GM23248 (cell line): ENCODE measurements around the gene TP53AIP1. TPM values are rescaled to one million over a fixed set of nuclear protein-coding genes. Genes with fewer than 3 reads are reported as not detected.

Experiments
- DNase-seq: peaks from one replicate; pipeline ENCODE4 v3.0.0-alpha.2; 2015
- H2AFZ ChIP-seq: fragments of 200-600 bp; sonication (generic); 2 replicates; pipeline ENCODE4 v1.6.1; 2016; ENCODE audit warnings: antibody characterized with exemption
- H3F3A ChIP-seq: fragments of 200-600 bp; sonication (generic); 2 replicates; pipeline ENCODE4 v1.6.1; 2016; ENCODE audit warnings: mild to moderate bottlenecking, antibody characterized with exemption, mixed run types; ENCODE audit not compliant: insufficient read depth
- H3K27ac ChIP-seq: fragments of 200-600 bp; sonication (generic); 2 replicates; pipeline ENCODE4 v1.5.1; 2016; ENCODE audit warnings: mild to moderate bottlenecking
- H3K27me3 ChIP-seq: fragments of 200-600 bp; sonication (generic); replicated peaks from 2 replicates; pipeline ENCODE4 v1.6.1; 2016; ENCODE audit warnings: mild to moderate bottlenecking; ENCODE audit not compliant: insufficient read depth
- H3K36me3 ChIP-seq: fragments of 200-600 bp; sonication (generic); 2 replicates; pipeline ENCODE4 v1.6.1; 2016; ENCODE audit warnings: low read depth, mild to moderate bottlenecking
- H3K4me1 ChIP-seq: fragments of 200-600 bp; sonication (generic); 2 replicates; pipeline ENCODE4 v1.6.1; 2016; ENCODE audit warnings: mild to moderate bottlenecking; ENCODE audit not compliant: insufficient read depth
- H3K4me2 ChIP-seq: fragments of 200-600 bp; sonication (generic); one replicate; pipeline ENCODE4 v1.6.1; 2016; ENCODE audit warnings: mild to moderate bottlenecking; ENCODE audit not compliant: unreplicated experiment
- H3K4me3 ChIP-seq: fragments of 200-600 bp; sonication (generic); 2 replicates; pipeline ENCODE4 v1.5.1; 2016; ENCODE audit warnings: mild to moderate bottlenecking
- H3K79me2 ChIP-seq: fragments of 200-600 bp; sonication (generic); 2 replicates; pipeline ENCODE4 v1.6.1; 2016; ENCODE audit warnings: mild to moderate bottlenecking; ENCODE audit not compliant: insufficient read depth
- H3K9ac ChIP-seq: fragments of 200-600 bp; sonication (generic); 2 replicates; pipeline ENCODE4 v1.6.1; 2016; ENCODE audit warnings: mild to moderate bottlenecking
- H3K9me2 ChIP-seq: fragments of 200-600 bp; sonication (generic); 2 replicates; pipeline ENCODE4 v1.6.1; 2016; ENCODE audit warnings: mixed run types, mild to moderate bottlenecking, moderate library complexity; ENCODE audit not compliant: insufficient read depth
- H3K9me3 ChIP-seq: fragments of 200-600 bp; sonication (generic); one replicate; pipeline ENCODE4 v1.6.1; 2017; ENCODE audit warnings: low read depth
- H4K20me1 ChIP-seq: fragments of 200-600 bp; sonication (generic); 2 replicates; pipeline ENCODE4 v1.6.0; 2016; ENCODE audit not compliant: insufficient read depth
- EZH2 ChIP-seq: fragments of 200-600 bp; sonication (generic); IDR thresholded peaks from 2 replicates; pipeline ENCODE4 v1.6.1; 2018; ENCODE audit warnings: antibody characterized with exemption, mild to moderate bottlenecking; ENCODE audit not compliant: insufficient read depth, poor library complexity, severe bottlenecking
- EZH2phosphoT487 ChIP-seq: fragments of 200-600 bp; sonication (generic); IDR thresholded peaks from 2 replicates; pipeline ENCODE4 v1.6.1; 2018; ENCODE audit warnings: antibody characterized with exemption, moderate library complexity, mild to moderate bottlenecking, low read depth; ENCODE audit not compliant: insufficient read depth
- WGBS, 2 experiments: methylation state at CpG; one replicate each; pipeline ENCODE4 v1.1.6; 2015 to 2017; ENCODE audit warnings: low lambda C conversion rate in 2 of 2, low coverage in 1 of 2; ENCODE audit errors: missing lambda C conversion rate in 2 of 2; 5-methylcytosine and 5-hydroxymethylcytosine counted together
- in situ Hi-C: fragments of 300-500 bp; cut with MboI; formaldehyde crosslinking; loops from 2 replicates; pipeline ENCODE4 v1.15.0; 2020
- polyA plus RNA-seq: library from polyadenylated mRNA; unstranded; fragments of >200 nt; fragmentation: Nextera tagmentation; extraction: Ambion mirVana; gene quantifications from 2 replicates; pipeline ENCODE4 v1.2.1, GENCODE V29; 2016
- total RNA-seq: library from RNA; depleted of rRNA; stranded (reverse); fragments of >200 nt; shearing (Covaris generic); gene quantifications from 2 replicates; pipeline ENCODE4 v1.2.3, GENCODE V29; 2014

Gene TP53AIP1
- total and polyA plus RNA-seq, 2 experiments from 2014 or later, result not detected

DNA sequence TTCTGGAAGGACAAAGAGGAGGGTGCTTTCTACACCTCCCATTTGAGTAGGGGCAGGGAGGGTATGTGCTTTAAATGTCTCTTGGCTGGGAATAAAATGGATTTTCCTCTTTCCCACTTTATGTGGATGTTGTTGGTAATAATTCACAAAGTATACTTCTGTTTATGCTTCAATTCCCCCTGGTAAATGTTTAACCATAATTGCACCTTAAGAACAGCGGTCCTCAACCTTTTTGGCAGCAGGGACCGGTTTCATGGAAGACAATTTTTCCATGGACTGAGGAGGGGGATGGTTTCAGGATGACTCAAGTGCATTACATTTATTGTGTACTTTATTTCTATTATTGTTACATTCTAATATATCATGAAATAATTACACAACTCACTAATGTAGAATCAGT, 4.0 kb upstream of the TP53AIP1 start:
- no peaks in the 10 kb centered on the region for H3K9me3 ChIP-seq
- no peak overlapping the region for H3K4me2 ChIP-seq
- peaks cover 7% of the 10 kb centered on the region; the same call in 1 of the 2 replicates for H3K27me3 ChIP-seq
- 82 to 83% methylated on average over 2 of the region's 2 CpGs for WGBS, 2 experiments
- no peaks in the 10 kb centered on the region for H4K20me1 ChIP-seq
- in situ Hi-C loops, result no loop called here
- no peak overlapping the region for H2AFZ ChIP-seq
- no peaks in the 10 kb centered on the region for H3K4me1 ChIP-seq
- no peak overlapping the region for H3K9ac ChIP-seq
- no peaks in the 10 kb centered on the region for H3K9me2 ChIP-seq
- H3K4me3 ChIP-seq, result no peak overlapping the region
- no peak overlapping the region for H3K27ac ChIP-seq
- peaks cover 3% of the 10 kb centered on the region; the same call in 1 of the 2 replicates for H3F3A ChIP-seq
- H3K36me3 ChIP-seq, result no peaks in the 10 kb centered on the region
- no peak for DNase-seq
- no peaks in the 10 kb centered on the region for H3K79me2 ChIP-seq
- TF ChIP-seq EZH2 (no peak), EZH2phosphoT487 (no peak)

DNA sequence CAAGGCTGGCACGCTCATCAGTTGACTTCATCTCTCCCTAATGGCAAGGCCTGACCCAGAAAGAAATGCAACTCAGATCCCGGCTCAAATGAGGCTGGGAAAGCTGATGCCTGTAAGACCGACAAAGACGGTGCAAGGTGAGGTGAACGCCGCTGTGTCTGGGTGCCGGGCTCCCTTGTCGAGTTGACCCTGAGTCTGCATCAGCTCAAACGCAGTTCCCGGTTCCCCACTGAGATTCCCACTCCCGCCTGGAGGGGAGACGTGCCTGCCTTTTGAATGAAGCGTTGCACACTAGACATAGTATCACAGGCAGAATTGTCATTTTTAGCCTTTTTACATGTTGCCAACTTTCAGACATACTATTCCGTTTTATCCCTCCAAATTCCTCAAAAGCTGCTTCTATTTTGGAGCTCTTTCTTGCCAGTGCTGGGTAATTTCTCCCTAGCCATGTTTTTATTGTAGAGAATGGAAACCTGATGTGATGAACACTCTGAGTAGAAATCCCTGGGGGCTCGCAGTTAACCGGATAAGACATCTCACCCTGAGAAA, 831 bp upstream of the TP53AIP1 start:
- Histone ChIP-seq H3K4me2 (no peak overlapping the region), H2AFZ (no peak overlapping the region), H3F3A (no peaks in the 10 kb centered on the region), H3K27me3 (peaks cover 29% of the 10 kb centered on the region), H3K27ac (no peak overlapping the region), H3K79me2 (no peaks in the 10 kb centered on the region), H3K36me3 (no peaks in the 10 kb centered on the region), H3K4me1 (no peaks in the 10 kb centered on the region), H3K4me3 (no peak overlapping the region), H3K9me2 (no peaks in the 10 kb centered on the region), H4K20me1 (no peaks in the 10 kb centered on the region), H3K9ac (no peak overlapping the region), H3K9me3 (no peaks in the 10 kb centered on the region)
- DNase-seq, result no peak
- in situ Hi-C loops, result no loop called here
- 21 to 22% methylated on average over 16 of the region's 16 CpGs for WGBS, 2 experiments
- TF ChIP-seq EZH2phosphoT487, result no peak
- TF ChIP-seq EZH2, result no peak

DNA sequence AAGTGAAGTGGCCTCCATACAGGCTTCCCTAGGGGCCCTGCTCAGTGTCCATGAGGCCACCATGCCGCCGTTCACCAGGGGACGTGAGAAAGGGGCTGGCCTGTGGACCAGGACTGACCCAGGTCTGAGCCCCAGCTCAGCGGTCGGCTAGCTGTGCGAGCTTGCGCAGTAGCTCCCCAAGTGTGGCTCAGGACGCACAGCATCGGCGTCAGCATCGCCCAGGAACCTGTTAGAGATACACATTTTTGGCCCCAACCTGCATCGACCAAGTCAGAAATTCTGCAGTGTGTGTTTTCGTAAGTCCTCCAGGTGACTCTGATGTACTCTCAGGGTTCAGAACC, 429 bp downstream of the TP53AIP1 start:
- Histone ChIP-seq H4K20me1 (no peaks in the 10 kb centered on the region), H3K9ac (no peak overlapping the region), H3K9me3 (no peaks in the 10 kb centered on the region), H3K27me3 (peaks cover 29% of the 10 kb centered on the region), H3K36me3 (no peaks in the 10 kb centered on the region), H3K4me2 (no peak overlapping the region), H3F3A (no peaks in the 10 kb centered on the region), H3K4me1 (no peaks in the 10 kb centered on the region), H3K9me2 (no peaks in the 10 kb centered on the region), H3K27ac (no peak overlapping the region), H3K4me3 (no peak overlapping the region), H2AFZ (no peak overlapping the region), H3K79me2 (no peaks in the 10 kb centered on the region)
- in situ Hi-C loops, result no loop called here
- DNase-seq, result no peak
- no peak for TF ChIP-seq EZH2phosphoT487
- TF ChIP-seq EZH2, result no peak
- WGBS, 2 experiments, result 88 to 90% methylated on average over 10 to 13 of the region's 13 CpGs

DNA sequence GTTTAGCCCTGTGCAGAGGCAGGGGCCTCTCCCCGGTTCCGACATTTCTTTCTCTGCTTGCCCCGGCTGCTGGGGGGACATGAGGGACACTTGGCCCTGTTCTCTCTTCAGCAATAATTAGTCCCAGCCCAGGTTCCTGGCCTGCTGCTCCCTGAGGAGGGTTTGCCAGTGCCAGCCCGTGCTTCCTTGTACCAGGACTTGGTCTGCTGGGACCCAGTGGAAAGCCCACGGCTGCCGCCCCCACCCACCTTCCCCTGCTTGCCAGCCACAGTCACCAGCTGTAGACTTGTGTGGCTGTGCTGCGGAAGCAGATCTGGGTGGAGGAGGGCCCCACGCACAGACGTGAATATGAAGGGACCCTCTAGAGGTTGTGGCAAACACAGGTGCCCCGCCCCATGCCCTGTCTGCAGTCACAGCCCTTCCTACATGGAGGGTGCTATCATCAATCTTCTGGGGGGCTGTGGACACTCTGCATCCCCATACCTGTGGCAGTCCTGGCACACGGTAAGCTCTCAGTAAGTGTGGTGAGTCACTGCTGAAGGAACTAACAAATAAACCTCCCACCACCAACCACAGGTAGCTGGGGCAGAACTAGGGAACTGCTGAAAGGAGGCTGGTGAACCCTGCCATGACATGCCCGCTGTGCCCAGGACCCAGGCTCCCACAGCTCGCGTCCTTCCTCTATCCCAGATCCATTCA, 949 bp downstream of the TP53AIP1 start:
- Histone ChIP-seq H3K36me3 (no peaks in the 10 kb centered on the region), H3K4me2 (no peak overlapping the region), H3K9me3 (no peaks in the 10 kb centered on the region), H3F3A (no peaks in the 10 kb centered on the region), H3K79me2 (no peaks in the 10 kb centered on the region), H3K27me3 (peaks cover 29% of the 10 kb centered on the region), H4K20me1 (no peaks in the 10 kb centered on the region), H3K4me1 (no peaks in the 10 kb centered on the region), H3K9ac (no peak overlapping the region), H3K27ac (no peak overlapping the region), H2AFZ (no peak overlapping the region), H3K9me2 (no peaks in the 10 kb centered on the region), H3K4me3 (no peak overlapping the region)
- WGBS, 2 experiments, result 57 to 63% methylated on average over 14 of the region's 14 CpGs
- TF ChIP-seq EZH2 (no peak), EZH2phosphoT487 (no peak)
- in situ Hi-C loops, result no loop called here
- DNase-seq, result no peak

DNA sequence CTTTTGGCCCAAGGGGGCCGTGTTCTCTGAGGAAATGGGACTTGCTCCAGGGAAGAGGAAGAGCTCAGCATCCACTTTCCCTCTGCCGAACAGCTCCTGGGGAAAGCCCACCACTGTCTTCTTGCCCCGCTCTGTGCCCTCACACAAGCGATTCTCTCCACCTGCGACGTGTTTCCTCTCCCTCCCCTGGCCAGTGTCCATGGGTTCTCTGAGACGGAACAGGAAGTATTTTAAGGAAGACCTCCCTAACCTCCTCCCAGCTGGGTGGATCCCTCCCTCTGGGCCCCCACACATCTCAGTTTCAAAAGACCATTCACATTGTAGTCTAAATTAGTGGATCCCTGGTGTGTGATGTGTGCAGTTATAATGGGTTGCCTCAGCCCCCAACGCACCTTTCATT, 1.6 kb downstream of the TP53AIP1 start:
- 78 to 94% methylated on average over 7 to 8 of the region's 8 CpGs for WGBS, 2 experiments
- Histone ChIP-seq H3K36me3 (no peaks in the 10 kb centered on the region), H2AFZ (no peak overlapping the region), H3F3A (no peaks in the 10 kb centered on the region), H3K9me3 (no peaks in the 10 kb centered on the region), H3K9ac (no peak overlapping the region), H3K4me3 (no peak overlapping the region), H3K4me1 (no peaks in the 10 kb centered on the region), H3K79me2 (no peaks in the 10 kb centered on the region), H3K4me2 (no peak overlapping the region), H3K9me2 (no peaks in the 10 kb centered on the region), H3K27ac (no peak overlapping the region), H3K27me3 (peaks cover 29% of the 10 kb centered on the region), H4K20me1 (no peaks in the 10 kb centered on the region)
- DNase-seq, result no peak
- in situ Hi-C loops, result no loop called here
- TF ChIP-seq EZH2 (no peak), EZH2phosphoT487 (no peak)
